Measurements from ENCODE around the gene RBBP8.
"Not testable (repeated sequence)": the region's sequence is repeated elsewhere in the genome, so short reads cannot be mapped to it uniquely, and the experiment has no call there.

RBBP8 gene

GRCh38 chr18:22939649-22940048 lies 6.5 kb downstream of the RBBP8 start:
- in situ Hi-C loops (cut with MboI; ENCODE audit: low sequenced_read_pairs), result no loop called here

- in situ Hi-C loops (cut with MboI; ENCODE audit: low sequenced_read_pairs), result no loop called here
These were observed 10.7 kb downstream of the RBBP8 start for GRCh38 chr18:22943847-22944246.

GRCh38 chr18:22946217-22946616 lies 13.1 kb downstream of the RBBP8 start:
- in situ Hi-C loops (cut with MboI; ENCODE audit: low sequenced_read_pairs), result no loop called here

GRCh38 chr18:22946846-22947245 lies 13.7 kb downstream of the RBBP8 start:
- in situ Hi-C loops (cut with MboI; ENCODE audit: low sequenced_read_pairs), result no loop called here

- in situ Hi-C loops (cut with MboI; ENCODE audit: low sequenced_read_pairs), result no loop called here
These were observed 18.7 kb downstream of the RBBP8 start for GRCh38 chr18:22951823-22952222.

- in situ Hi-C loops (cut with MboI; ENCODE audit: low sequenced_read_pairs), result no loop called here
These were observed 19.4 kb downstream of the RBBP8 start for GRCh38 chr18:22952525-22952924.

- in situ Hi-C loops (cut with MboI; ENCODE audit: low sequenced_read_pairs), result not testable (repeated sequence)
These were observed 20.9 kb downstream of the RBBP8 start for GRCh38 chr18:22953982-22954381.

- in situ Hi-C loops (cut with MboI; ENCODE audit: low sequenced_read_pairs), result no loop called here
These were observed 23.1 kb downstream of the RBBP8 start for GRCh38 chr18:22956226-22956625.

- in situ Hi-C loops (cut with MboI; ENCODE audit: low sequenced_read_pairs), result no loop called here
These were observed 28.0 kb downstream of the RBBP8 start for GRCh38 chr18:22961156-22961555.

GRCh38 chr18:22962004-22962403 lies 28.9 kb downstream of the RBBP8 start:
- in situ Hi-C loops (cut with MboI; ENCODE audit: low sequenced_read_pairs), result no loop called here

GRCh38 chr18:22964116-22964515 lies 31.0 kb downstream of the RBBP8 start:
- in situ Hi-C loops (cut with MboI; ENCODE audit: low sequenced_read_pairs), result no loop called here

GRCh38 chr18:22964722-22965121 lies 31.6 kb downstream of the RBBP8 start:
- in situ Hi-C loops (cut with MboI; ENCODE audit: low sequenced_read_pairs), result no loop called here

GRCh38 chr18:22971038-22971437 lies 37.9 kb downstream of the RBBP8 start:
- in situ Hi-C loops (cut with MboI; ENCODE audit: low sequenced_read_pairs), result no loop called here

GRCh38 chr18:22974001-22974400 lies 40.9 kb downstream of the RBBP8 start:
- in situ Hi-C loops (cut with MboI; ENCODE audit: low sequenced_read_pairs), result no loop called here

- in situ Hi-C loops (cut with MboI; ENCODE audit: low sequenced_read_pairs), result no loop called here
These were observed 41.6 kb downstream of the RBBP8 start for GRCh38 chr18:22974707-22975106.

- in situ Hi-C loops (cut with MboI; ENCODE audit: low sequenced_read_pairs), result no loop called here
These were observed 42.4 kb downstream of the RBBP8 start for GRCh38 chr18:22975508-22975907.

GRCh38 chr18:22977847-22978701 lies 44.9 kb downstream of the RBBP8 start:
- in situ Hi-C loops (cut with MboI; ENCODE audit: low sequenced_read_pairs), result no loop called here

- in situ Hi-C loops (cut with MboI; ENCODE audit: low sequenced_read_pairs), result no loop called here
These were observed 47.3 kb downstream of the RBBP8 start for GRCh38 chr18:22980394-22980793.

GRCh38 chr18:22981274-22982133 lies 48.4 kb downstream of the RBBP8 start:
- in situ Hi-C loops (cut with MboI; ENCODE audit: low sequenced_read_pairs), result no loop called here

GRCh38 chr18:22983175-22983574 lies 50.0 kb downstream of the RBBP8 start:
- in situ Hi-C loops (cut with MboI; ENCODE audit: low sequenced_read_pairs), result no loop called here

- in situ Hi-C loops (cut with MboI; ENCODE audit: low sequenced_read_pairs), result no loop called here
These were observed 52.1 kb downstream of the RBBP8 start for GRCh38 chr18:22985250-22985649.

All from HL-60/S4 (cell line).